Body of pancreas (tissue), 4 donors: ENCODE measurements around the gene CANT1. TPM values are rescaled to one million over a fixed set of nuclear protein-coding genes. Genes with fewer than 3 reads are reported as not detected.

Experiments used
- ATAC-seq: fragments of 150-250 bp; one replicate; pipeline ENCODE4 v1.9.1; 2016
- DNase-seq, 4 donors: peaks; one replicate each; pipeline ENCODE4 v3.0.0-alpha.2; 2019
- H3K27ac ChIP-seq, 4 donors: fragments of 200-600 bp; sonication (generic); 1 replicate in 3 of 4; 2 replicates in 1 of 4; pipeline versions ENCODE4 v1.5.1 to v1.6.1; 2016 to 2019; ENCODE audit warnings: mild to moderate bottlenecking in 1 of 4, mixed read lengths in 1 of 4, moderate library complexity in 1 of 4
- H3K27me3 ChIP-seq, 2 donors: fragments of 200-600 bp; sonication (generic); one replicate each; pipeline ENCODE4 v1.6.0; 2016; ENCODE audit warnings: mild to moderate bottlenecking in 1 of 2
- H3K36me3 ChIP-seq, 2 donors: fragments of 200-600 bp; sonication (generic); replicated peaks in 1 of 2; 2 replicates each; pipeline ENCODE4 v1.5.1; 2016; ENCODE audit warnings: low read depth in 2 of 2; ENCODE audit not compliant: insufficient read depth in 1 of 2
- H3K4me1 ChIP-seq: fragments of 200-600 bp; sonication (generic); one replicate; pipeline ENCODE4 v1.6.0; 2016
- H3K4me3 ChIP-seq, 2 donors: fragments of 200-600 bp; sonication (generic); 1 replicate in 1 of 2; 2 replicates in 1 of 2; pipeline ENCODE4 v1.5.1; 2016 to 2019
- H3K9me3 ChIP-seq, 3 donors: fragments of 200-600 bp; sonication (generic); 1 replicate in 2 of 3; 2 replicates in 1 of 3; pipeline ENCODE4 v1.5.1; 2016
- POLR2A ChIP-seq, 3 donors: fragments of 450-650 bp; IDR thresholded peaks; one replicate each; pipeline ENCODE4 v1.6.1; 2016; ENCODE audit warnings: antibody characterized with exemption in 3 of 3, mild to moderate bottlenecking in 2 of 3
- WGBS, 2 donors: methylation state at CpG; one replicate each; pipeline ENCODE4 v1.1.5; 2017; 5-methylcytosine and 5-hydroxymethylcytosine counted together
- intact Hi-C: fragments of 100-400 bp; cut with DNase I; formaldehyde crosslinking; loops from one replicate; pipeline ENCODE4 v1.15.1; 2023
- total RNA-seq, 2 donors: library from RNA; depleted of rRNA; stranded (reverse); fragments of >200 nt; gene quantifications; one replicate each; pipeline ENCODE4 v1.1.0, GENCODE V29; 2016
- TF ChIP-seq, protein P1 (sequence below), 7 experiments: fragments of 450-650 bp in 4 of 7; fragments of 200-600 bp in 3 of 7; sonication (generic) in 3 of 7; IDR thresholded peaks; one replicate each; pipeline ENCODE4 v1.5.1; 2016 to 2019; ENCODE audit warnings: antibody characterized with exemption in 7 of 7

Gene CANT1
- total RNA-seq, 2 donors from 2014 or later, result 12.5 to 17.5 TPM

DNA sequence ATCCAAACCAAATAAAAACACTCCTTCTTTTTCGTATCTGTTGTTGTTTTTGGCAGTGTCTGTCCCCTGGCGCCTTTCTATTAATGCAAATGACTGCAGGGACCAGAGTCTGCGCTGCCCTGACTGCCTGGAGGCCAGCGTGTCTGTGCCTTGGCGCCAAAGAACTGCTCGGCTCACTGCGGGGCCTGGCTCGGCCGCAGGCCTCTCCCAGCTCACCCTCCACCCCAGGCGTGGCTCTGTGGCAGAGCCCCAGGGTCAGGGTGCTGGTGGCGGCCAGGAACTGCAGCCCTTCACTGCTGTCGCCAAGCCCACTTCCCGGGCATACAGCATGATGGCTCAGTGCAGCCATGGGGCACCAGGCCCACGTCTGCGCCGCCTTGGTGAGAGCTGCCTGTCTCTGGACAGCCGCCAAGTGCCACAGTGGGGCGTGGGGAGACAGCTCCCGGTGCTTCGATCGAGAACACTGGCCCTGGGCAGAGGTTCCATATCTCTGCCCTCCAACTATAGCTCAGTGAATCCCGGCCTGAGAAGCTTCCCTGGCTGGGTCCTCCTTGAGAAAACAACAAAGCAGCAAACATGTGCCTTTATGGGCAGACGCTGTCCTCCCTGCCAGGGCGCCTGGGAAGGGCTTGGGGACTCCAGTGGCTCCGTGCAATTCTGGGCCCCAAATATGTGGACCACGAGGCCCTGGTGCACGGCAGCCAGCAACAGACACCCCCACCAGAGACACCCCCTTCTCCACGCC lies 11.1 kb downstream of the CANT1 start:
- Histone ChIP-seq H3K36me3 (peaks cover 0 to 6% of the 10 kb centered on the region in 2 donors), H3K9me3 (no peaks in the 10 kb centered on the region), H3K4me3 (no peak overlapping the region), H3K27ac (peak overlapping the region in 1 of 4 donors; percentile 6), H3K4me1 (peaks cover 15% of the 10 kb centered on the region), H3K27me3 (no peaks in the 10 kb centered on the region)
- TF ChIP-seq POLR2A (IDR thresholded peaks at IDR 0.05), result no peak
- TF ChIP-seq, protein P1, sequence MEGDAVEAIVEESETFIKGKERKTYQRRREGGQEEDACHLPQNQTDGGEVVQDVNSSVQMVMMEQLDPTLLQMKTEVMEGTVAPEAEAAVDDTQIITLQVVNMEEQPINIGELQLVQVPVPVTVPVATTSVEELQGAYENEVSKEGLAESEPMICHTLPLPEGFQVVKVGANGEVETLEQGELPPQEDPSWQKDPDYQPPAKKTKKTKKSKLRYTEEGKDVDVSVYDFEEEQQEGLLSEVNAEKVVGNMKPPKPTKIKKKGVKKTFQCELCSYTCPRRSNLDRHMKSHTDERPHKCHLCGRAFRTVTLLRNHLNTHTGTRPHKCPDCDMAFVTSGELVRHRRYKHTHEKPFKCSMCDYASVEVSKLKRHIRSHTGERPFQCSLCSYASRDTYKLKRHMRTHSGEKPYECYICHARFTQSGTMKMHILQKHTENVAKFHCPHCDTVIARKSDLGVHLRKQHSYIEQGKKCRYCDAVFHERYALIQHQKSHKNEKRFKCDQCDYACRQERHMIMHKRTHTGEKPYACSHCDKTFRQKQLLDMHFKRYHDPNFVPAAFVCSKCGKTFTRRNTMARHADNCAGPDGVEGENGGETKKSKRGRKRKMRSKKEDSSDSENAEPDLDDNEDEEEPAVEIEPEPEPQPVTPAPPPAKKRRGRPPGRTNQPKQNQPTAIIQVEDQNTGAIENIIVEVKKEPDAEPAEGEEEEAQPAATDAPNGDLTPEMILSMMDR (IDR thresholded peaks at IDR 0.05), result no peak
- WGBS, 2 donors, result 87 to 90% methylated on average over 10 to 28 of the region's 28 CpGs
- ATAC-seq, result no peak
- intact Hi-C loops, result no loop called here
- DNase-seq, result no peak

DNA sequence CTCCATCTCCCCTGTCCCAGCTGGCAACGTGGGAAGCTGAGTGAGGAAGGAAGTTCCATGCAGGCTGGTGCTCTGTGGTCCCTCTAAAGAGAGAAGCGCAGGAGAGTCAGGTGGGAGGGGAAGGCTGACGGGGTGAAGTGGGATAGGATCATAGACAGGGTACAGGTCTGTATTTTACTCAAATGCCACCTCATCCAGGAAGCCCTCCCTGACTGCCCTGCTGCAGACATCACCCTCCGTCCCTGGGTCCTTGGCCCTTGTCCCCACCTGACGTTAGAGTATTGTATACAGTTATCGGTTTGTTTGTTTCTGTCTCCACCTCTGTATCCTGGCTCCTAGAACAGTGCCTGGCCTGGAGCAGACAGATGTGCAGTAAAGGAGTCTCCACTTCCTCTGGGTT lies 11.7 kb downstream of the CANT1 start:
- H3K4me3 ChIP-seq, result no peak overlapping the region
- H3K36me3 ChIP-seq, result peaks cover 0 to 6% of the 10 kb centered on the region in 2 donors
- TF ChIP-seq POLR2A (IDR thresholded peaks at IDR 0.05), result no peak
- TF ChIP-seq, protein P1 (IDR thresholded peaks at IDR 0.05), result no peak
- intact Hi-C loops, result no loop called here
- H3K4me1 ChIP-seq, result peaks cover 15% of the 10 kb centered on the region
- WGBS, 2 donors, result 84% methylated on average over 6 of the region's 6 CpGs
- ATAC-seq, result no peak
- no peak for DNase-seq
- H3K27me3 ChIP-seq, result no peaks in the 10 kb centered on the region
- H3K27ac ChIP-seq, result no peak overlapping the region
- H3K9me3 ChIP-seq, result no peaks in the 10 kb centered on the region

DNA sequence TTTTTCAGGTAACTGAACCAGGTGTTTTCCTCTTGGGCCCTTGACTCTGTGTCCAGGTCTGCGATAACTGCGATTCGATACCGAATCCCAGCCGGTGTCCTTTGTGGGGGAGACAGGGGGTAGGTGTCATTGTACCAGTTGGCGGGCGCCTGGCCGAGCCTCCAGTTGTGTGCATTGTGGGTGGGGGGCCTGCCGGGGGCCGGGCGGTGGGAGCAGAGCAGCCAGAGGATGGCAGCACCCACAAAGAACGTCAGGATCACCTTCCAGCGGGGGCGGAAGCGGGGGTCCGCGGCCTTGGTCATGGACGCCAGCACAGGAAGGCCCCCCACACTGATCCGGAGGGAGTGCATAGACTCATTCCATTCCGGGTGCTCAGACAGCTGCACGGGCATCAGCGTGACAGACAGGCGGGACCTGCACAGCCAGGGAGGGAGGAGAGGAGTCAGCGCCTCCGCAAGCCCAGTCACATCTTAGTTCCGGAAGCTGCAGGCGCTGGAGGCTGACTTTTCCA lies 12.3 kb downstream of the CANT1 start:
- Histone ChIP-seq H3K4me1 (peaks cover 15% of the 10 kb centered on the region), H3K9me3 (no peaks in the 10 kb centered on the region), H3K36me3 (peaks cover 0 to 6% of the 10 kb centered on the region in 2 donors), H3K27me3 (no peaks in the 10 kb centered on the region), H3K4me3 (no peak overlapping the region), H3K27ac (no peak overlapping the region)
- TF ChIP-seq POLR2A (IDR thresholded peaks at IDR 0.05), result no peak
- TF ChIP-seq, protein P1 (IDR thresholded peaks at IDR 0.05), result no peak
- no peak for ATAC-seq
- no peak for DNase-seq
- intact Hi-C loops, result no loop called here
- 93 to 98% methylated on average over 23 to 24 of the region's 27 CpGs for WGBS, 2 donors

DNA sequence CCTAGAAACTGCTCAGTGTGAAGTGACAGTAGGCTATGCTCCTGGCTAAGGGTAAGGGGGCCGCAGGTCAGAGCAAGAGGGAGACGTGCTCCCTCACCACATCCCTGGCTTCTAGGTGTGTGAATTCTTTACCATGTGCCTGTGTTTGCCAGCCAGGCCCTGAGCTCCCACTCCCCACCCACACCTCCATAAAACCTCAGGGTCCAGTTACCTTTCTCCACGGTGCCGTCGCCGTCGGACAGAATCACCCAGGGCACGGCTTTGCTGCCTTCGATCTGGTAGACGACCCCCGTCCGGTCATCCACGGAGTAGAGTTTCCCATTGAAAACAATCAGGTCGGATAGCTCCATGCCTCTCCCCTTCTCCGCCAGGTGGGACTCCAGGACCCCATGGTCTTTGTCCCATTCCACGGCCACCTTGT lies 12.8 kb downstream of the CANT1 start:
- DNase-seq (no peak), ATAC-seq (no peak)
- H3K27ac ChIP-seq, result peak overlapping the region in 3 of 4 donors; percentile 32 to 59 (median 58)
- intact Hi-C loops, result no loop called here
- WGBS, 2 donors, result 94 to 95% methylated on average over 14 to 16 of the region's 16 CpGs
- H3K27me3 ChIP-seq, result no peaks in the 10 kb centered on the region
- peaks cover 0 to 6% of the 10 kb centered on the region in 2 donors for H3K36me3 ChIP-seq
- no peak overlapping the region for H3K4me3 ChIP-seq
- TF ChIP-seq, protein P1 (IDR thresholded peaks at IDR 0.05), result no peak
- TF ChIP-seq POLR2A (IDR thresholded peaks at IDR 0.05), result no peak
- H3K9me3 ChIP-seq, result no peaks in the 10 kb centered on the region
- peaks cover 15% of the 10 kb centered on the region for H3K4me1 ChIP-seq
